Coronary artery (tissue), 2 donors: ENCODE data around the gene TMLHE.

ENCODE experiments used
- DNase-seq: peaks from one replicate; pipeline ENCODE4 v3.0.0-alpha.2; 2017; ENCODE audit warnings: low spot score
- H3K27ac ChIP-seq, 2 donors: fragments of 200-600 bp; sonication (generic); one replicate each; pipeline ENCODE4 v1.5.1; 2016 to 2019
- H3K4me3 ChIP-seq: fragments of 200-600 bp; sonication (generic); 2 replicates; pipeline ENCODE4 v1.5.1; 2016; ENCODE audit warnings: mild to moderate bottlenecking, moderate library complexity
- TF ChIP-seq, protein P1 (sequence below): fragments of 200-600 bp; sonication (generic); IDR thresholded peaks from one replicate; pipeline ENCODE4 v1.5.1; 2019; ENCODE audit warnings: antibody characterized with exemption

The TMLHE gene

DNA sequence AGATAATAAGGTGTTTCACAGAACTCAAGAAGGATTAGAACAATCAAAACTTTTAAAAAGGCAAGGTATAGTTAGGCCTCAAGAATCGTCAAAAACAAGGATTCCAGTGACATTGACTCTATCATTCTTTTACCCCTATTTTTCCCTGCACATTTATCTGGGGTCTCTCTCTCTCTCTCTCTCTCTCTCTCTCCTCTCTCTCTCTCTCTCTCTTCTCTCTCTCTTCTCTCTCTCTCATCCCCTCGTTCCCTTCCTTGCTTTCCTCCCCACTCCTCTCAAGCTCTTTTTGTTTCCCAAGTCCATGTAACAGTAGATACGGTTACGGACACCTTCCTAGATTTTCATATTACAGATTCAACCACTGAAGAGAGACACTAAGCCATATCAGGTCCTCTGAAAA is 3.2 kb upstream of the TMLHE start:
- Histone ChIP-seq H3K27ac (no peak overlapping the region), H3K4me3 (no peak overlapping the region)
- no peak for DNase-seq
- TF ChIP-seq, protein P1, sequence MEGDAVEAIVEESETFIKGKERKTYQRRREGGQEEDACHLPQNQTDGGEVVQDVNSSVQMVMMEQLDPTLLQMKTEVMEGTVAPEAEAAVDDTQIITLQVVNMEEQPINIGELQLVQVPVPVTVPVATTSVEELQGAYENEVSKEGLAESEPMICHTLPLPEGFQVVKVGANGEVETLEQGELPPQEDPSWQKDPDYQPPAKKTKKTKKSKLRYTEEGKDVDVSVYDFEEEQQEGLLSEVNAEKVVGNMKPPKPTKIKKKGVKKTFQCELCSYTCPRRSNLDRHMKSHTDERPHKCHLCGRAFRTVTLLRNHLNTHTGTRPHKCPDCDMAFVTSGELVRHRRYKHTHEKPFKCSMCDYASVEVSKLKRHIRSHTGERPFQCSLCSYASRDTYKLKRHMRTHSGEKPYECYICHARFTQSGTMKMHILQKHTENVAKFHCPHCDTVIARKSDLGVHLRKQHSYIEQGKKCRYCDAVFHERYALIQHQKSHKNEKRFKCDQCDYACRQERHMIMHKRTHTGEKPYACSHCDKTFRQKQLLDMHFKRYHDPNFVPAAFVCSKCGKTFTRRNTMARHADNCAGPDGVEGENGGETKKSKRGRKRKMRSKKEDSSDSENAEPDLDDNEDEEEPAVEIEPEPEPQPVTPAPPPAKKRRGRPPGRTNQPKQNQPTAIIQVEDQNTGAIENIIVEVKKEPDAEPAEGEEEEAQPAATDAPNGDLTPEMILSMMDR: no peak

GRCh38 chrX:155613927-155614559 is 1.3 kb upstream of the TMLHE start:
- Histone ChIP-seq H3K27ac (no peak overlapping the region), H3K4me3 (no peak overlapping the region)
- no peak for DNase-seq
- TF ChIP-seq, protein P1: no peak

DNA sequence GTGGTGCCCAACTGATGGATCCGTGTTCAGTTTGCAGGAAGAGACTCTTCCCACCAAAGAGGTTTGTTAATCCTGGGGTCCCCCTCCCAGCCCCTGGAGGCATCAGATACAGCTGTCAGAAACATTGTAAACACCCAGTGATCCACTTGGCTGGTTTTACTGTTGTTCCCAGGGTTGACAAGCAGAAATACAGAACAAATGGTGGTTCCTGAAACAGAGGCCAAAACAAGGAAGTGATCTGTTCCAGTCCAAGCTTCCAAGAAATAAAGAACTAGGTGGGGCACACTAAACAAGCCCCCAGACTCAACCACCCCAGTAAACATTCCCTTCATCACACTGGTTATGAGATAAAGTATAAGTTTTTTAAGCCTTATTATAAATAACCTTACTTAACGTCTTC is 1.4 kb downstream of the TMLHE start:
- DNase-seq: no peak
- peak overlapping the region; percentile 81 for H3K4me3 ChIP-seq

DNA sequence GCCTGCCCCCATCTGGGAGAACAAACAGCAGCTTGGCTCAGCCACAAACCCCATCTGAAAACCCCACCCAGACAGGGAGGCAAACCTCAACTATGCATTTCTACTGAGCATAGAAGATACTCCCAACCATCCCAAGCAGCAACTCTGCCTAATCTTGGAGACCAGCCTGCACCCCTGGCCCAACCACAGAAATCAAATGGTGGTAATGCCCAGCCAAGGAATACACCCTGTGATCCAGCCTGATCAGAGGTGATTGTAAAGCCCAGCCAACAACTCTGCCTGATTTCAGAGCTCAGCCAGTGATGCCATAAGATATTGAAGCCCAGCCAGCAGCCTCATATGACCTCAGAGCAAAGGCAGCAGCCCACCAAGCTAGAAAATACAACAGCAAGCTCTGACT is 19.8 kb downstream of the TMLHE start:
- Histone ChIP-seq H3K4me3 (no peak overlapping the region), H3K27ac (no peak overlapping the region)
- TF ChIP-seq, protein P1: no peak
- no peak for DNase-seq

More for the DNA sequence above, 1.4 kb downstream of the TMLHE start:
- H3K27ac ChIP-seq: peak overlapping the region in 1 of 2 donors; percentile 88
- TF ChIP-seq, protein P1: no peak

DNA sequence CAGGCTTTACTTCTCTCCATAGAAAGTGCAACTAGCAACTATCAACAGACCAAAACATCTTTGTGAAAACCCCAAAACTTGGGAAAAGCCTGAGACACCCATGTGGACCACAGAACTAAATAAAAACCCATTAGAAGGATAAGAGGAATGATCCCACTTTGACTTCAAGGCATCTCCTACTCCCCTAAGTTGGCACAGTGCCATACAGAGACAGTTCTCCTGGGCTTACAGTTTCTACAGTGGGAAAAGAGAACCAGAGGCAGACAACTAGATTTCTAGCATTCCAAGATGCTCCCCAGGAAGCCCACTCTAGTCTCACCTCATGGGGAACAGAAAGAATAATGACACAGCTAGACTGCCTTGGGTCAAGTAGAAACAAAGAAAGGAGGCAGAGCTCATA is 20.4 kb downstream of the TMLHE start:
- TF ChIP-seq, protein P1: no peak
- Histone ChIP-seq H3K27ac (no peak overlapping the region), H3K4me3 (no peak overlapping the region)
- no peak for DNase-seq

DNA sequence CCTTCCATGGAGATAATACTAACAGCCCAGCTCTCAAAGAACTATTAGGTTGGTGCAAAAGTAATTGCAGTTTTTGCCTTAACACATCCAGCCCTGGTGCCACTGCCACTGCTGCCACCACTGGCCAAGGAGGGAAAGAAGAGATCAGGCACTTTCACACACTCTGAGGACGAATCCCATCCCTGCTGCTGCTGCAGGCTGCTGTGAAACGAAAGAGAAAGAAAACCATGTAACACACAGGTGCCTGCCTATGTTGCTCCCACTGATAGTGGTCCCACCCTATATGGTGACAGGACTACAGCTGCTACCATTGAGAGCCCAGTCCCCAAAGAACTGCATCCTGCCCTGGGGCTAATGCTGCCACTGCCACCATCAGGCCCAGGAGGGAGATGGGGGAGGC is 35.1 kb downstream of the TMLHE start:
- DNase-seq: no peak
- TF ChIP-seq, protein P1: no peak
- H3K27ac ChIP-seq: no peak overlapping the region

GRCh38 chrX:155563099-155563498 is 49.7 kb downstream of the TMLHE start:
- no peak for DNase-seq
- TF ChIP-seq, protein P1: no peak
- Histone ChIP-seq H3K27ac (no peak overlapping the region), H3K4me3 (no peak overlapping the region)

More for the DNA sequence above, 35.1 kb downstream of the TMLHE start:
- no peak overlapping the region for H3K4me3 ChIP-seq
